Muscle of arm (tissue), 12 donors: Measurements from ENCODE around the gene PRKCE. TPM values are rescaled to one million over a fixed set of nuclear protein-coding genes. Genes with fewer than 3 reads are reported as not detected.

Experiments
- DNase-seq: peaks from one replicate; pipeline ENCODE4 v3.0.0-alpha.2; 2013
- polyA plus RNA-seq, 12 donors: library from polyadenylated mRNA; unstranded; fragments of 120-200 nt; gene quantifications; one replicate each; pipeline ENCODE4 v1.2.1, GENCODE V29; 2013; ENCODE audit not compliant: insufficient read length in 12 of 12

The PRKCE gene
- polyA plus RNA-seq, 12 donors: 4.5 to 17.3 (median 5.4) TPM; not detected in 1

GRCh38 chr2:45806563-45807358 is 155.3 kb downstream of the PRKCE start:
- no peak for DNase-seq

GRCh38 chr2:45808294-45808800 is 156.9 kb downstream of the PRKCE start:
- DNase-seq: no peak

- no peak for DNase-seq
Measured at GRCh38 chr2:45809205-45809604, 157.7 kb downstream of the PRKCE start.

GRCh38 chr2:45812011-45812500 is 160.6 kb downstream of the PRKCE start:
- DNase-seq: no peak

- DNase-seq: peak; percentile 66
Measured at GRCh38 chr2:45813003-45813941, 161.8 kb downstream of the PRKCE start.

- no peak for DNase-seq
Measured at GRCh38 chr2:45814488-45814887, 163.0 kb downstream of the PRKCE start.

GRCh38 chr2:45814951-45815621 is 163.6 kb downstream of the PRKCE start:
- no peak for DNase-seq

- no peak for DNase-seq
Measured at GRCh38 chr2:45816272-45816671, 164.8 kb downstream of the PRKCE start.

- DNase-seq: no peak
Measured at GRCh38 chr2:45818591-45818990, 167.1 kb downstream of the PRKCE start.

- no peak for DNase-seq
Measured at GRCh38 chr2:45820048-45820447, 168.6 kb downstream of the PRKCE start.

GRCh38 chr2:45821558-45822271 is 170.2 kb downstream of the PRKCE start:
- DNase-seq: no peak

- no peak for DNase-seq
Measured at GRCh38 chr2:45822272-45822630, 170.8 kb downstream of the PRKCE start.

- peak; percentile 55 for DNase-seq
Measured at GRCh38 chr2:45823723-45824206, 172.3 kb downstream of the PRKCE start.

GRCh38 chr2:45825001-45825651 is 173.7 kb downstream of the PRKCE start:
- no peak for DNase-seq

GRCh38 chr2:45826460-45826859 is 175.0 kb downstream of the PRKCE start:
- no peak for DNase-seq

- DNase-seq: no peak
Measured at GRCh38 chr2:45826884-45827635, 175.6 kb downstream of the PRKCE start.

GRCh38 chr2:45830322-45830721 is 178.8 kb downstream of the PRKCE start:
- DNase-seq: no peak

GRCh38 chr2:45833301-45833967 is 182.0 kb downstream of the PRKCE start:
- no peak for DNase-seq

- DNase-seq: no peak
Measured at GRCh38 chr2:45833968-45834344, 182.5 kb downstream of the PRKCE start.
